ENCODE measurements around the gene NFE2. TPM values are rescaled to one million over a fixed set of nuclear protein-coding genes. Genes with fewer than 3 reads are reported as not detected.

NFE2 gene
- polyA plus RNA-seq (0.09 to 0.42 TPM (median 0.25 TPM) in 3 replicates), polyA minus RNA-seq (0.10 TPM in 1 of 3 replicates, not detected in the others)
- not detected for polyA plus RNA-seq (2011; ENCODE audit: low read depth)
- 0.16 and 0.19 TPM in 2 replicates for polyA plus RNA-seq (2011; cell fraction: cytosol; rRNA removed)
- polyA plus RNA-seq (2011; cell fraction: nucleus; rRNA removed), result 0.20 and 0.22 TPM in 2 replicates
- 0.06 and 0.17 TPM in 2 replicates for polyA plus RNA-seq (2012; ENCODE audit: low replicate concordance)
- not detected for polyA minus RNA-seq (2011; cell fraction: cytosol; rRNA and poly(A)+ RNA removed)
- not detected in 2 replicates for polyA minus RNA-seq (2011; cell fraction: nucleus; rRNA and poly(A)+ RNA removed)

GRCh38 chr12:54300732-54301427 is at the start of gene NFE2:
Gene NFE2, minus strand, starts transcription at chr12:54301015. Its CDS starts 5,767 bp downstream, at chr12:54295248.
- Histone ChIP-seq H3K9me3 (ENCODE audit: control insufficient read depth, low read depth, low read length) (no peaks in the 10 kb centered on the region), H3K4me3 (ENCODE audit: control insufficient read depth in 2 of 3, extremely low read depth in 1 of 3, insufficient read depth in 2 of 3, low read depth in 1 of 3, low read length in 3 of 3) (peak within 1 kb of the TSS in 1 of 3 experiments; percentile 4), H3K79me2 (ENCODE audit: control insufficient read depth, insufficient read depth, low read length) (no peaks in the 10 kb centered on the region), H4K20me1 (ENCODE audit: control insufficient read depth, extremely low read depth, insufficient read depth, low read length) (no peaks in the 10 kb centered on the region), H3K27ac (ENCODE audit: control insufficient read depth, insufficient read depth, low read length) (no peak within 1 kb of the TSS), H3K27me3 (ENCODE audit: control insufficient read depth, extremely low read depth, insufficient read depth, low read length) (no peaks in the 10 kb centered on the region), H3K4me2 (ENCODE audit: control insufficient read depth, extremely low read depth, insufficient read depth, low read depth, low read length) (peak within 1 kb of the TSS; percentile 70), H3K9me1 (ENCODE audit: control insufficient read depth, extremely low read depth, insufficient read depth, low read length) (no peaks in the 10 kb centered on the region), H3K4me1 (ENCODE audit: control insufficient read depth, extremely low read depth, insufficient read depth, low read length) (peaks cover 35% of the 10 kb centered on the region), H3K36me3 (ENCODE audit: control insufficient read depth in 2 of 2, extremely low read depth in 1 of 2, insufficient read depth in 2 of 2, low read length in 2 of 2) (no peaks in the 10 kb centered on the region), H2AFZ (ENCODE audit: control insufficient read depth, low read length) (no peak within 1 kb of the TSS), H3K9ac (ENCODE audit: control insufficient read depth, extremely low read depth, insufficient read depth, low read length) (no peak within 1 kb of the TSS)
- no peak for TF ChIP-seq CTCF (optimal IDR thresholded peaks at IDR 0.05 in 1 of 3, IDR thresholded peaks at IDR 0.05 in 1 of 3, conservative IDR thresholded peaks at IDR 0.05 in 1 of 3; ENCODE audit: extremely low read depth in 1 of 3, insufficient read depth in 2 of 3, low read length in 3 of 3)
- no peak for TF ChIP-seq EZH2 (IDR thresholded peaks at IDR 0.05; ENCODE audit: low read length)
- FAIRE-seq, result no peak
- dilution Hi-C loops (cut with MboI; ENCODE audit: extremely low pct_ligation_motif_present, low sequenced_read_pairs), result no loop called here
- no peak for DNase-seq (ENCODE audit: low read depth, low spot score)

- dilution Hi-C loops (cut with MboI; ENCODE audit: extremely low pct_ligation_motif_present, low sequenced_read_pairs), result no loop called here
- H2AFZ ChIP-seq (ENCODE audit: control insufficient read depth, low read length), result no peak overlapping the region
These were observed 48.9 kb upstream of the NFE2 start for GRCh38 chr12:54349679-54350078.

More at GRCh38 chr12:54349679-54350078, 48.9 kb upstream of the NFE2 start:
- H3K36me3 ChIP-seq (ENCODE audit: control insufficient read depth in 2 of 2, extremely low read depth in 1 of 2, insufficient read depth in 2 of 2, low read length in 2 of 2), result peaks cover 20 to 38% of the 10 kb centered on the region in 2 experiments
- H3K4me1 ChIP-seq (ENCODE audit: control insufficient read depth, extremely low read depth, insufficient read depth, low read length), result no peaks in the 10 kb centered on the region
- no peaks in the 10 kb centered on the region for H3K27me3 ChIP-seq (ENCODE audit: control insufficient read depth, extremely low read depth, insufficient read depth, low read length)
- no peak overlapping the region for H3K4me3 ChIP-seq (ENCODE audit: control insufficient read depth in 2 of 3, extremely low read depth in 1 of 3, insufficient read depth in 2 of 3, low read depth in 1 of 3, low read length in 3 of 3)
- FAIRE-seq (no peak), DNase-seq (ENCODE audit: low read depth, low spot score) (no peak)
- TF ChIP-seq CTCF (optimal IDR thresholded peaks at IDR 0.05 in 1 of 3, IDR thresholded peaks at IDR 0.05 in 1 of 3, conservative IDR thresholded peaks at IDR 0.05 in 1 of 3; ENCODE audit: extremely low read depth in 1 of 3, insufficient read depth in 2 of 3, low read length in 3 of 3) (no peak), EZH2 (IDR thresholded peaks at IDR 0.05; ENCODE audit: low read length) (no peak)
- H3K4me2 ChIP-seq (ENCODE audit: control insufficient read depth, extremely low read depth, insufficient read depth, low read depth, low read length), result no peak overlapping the region
- no peaks in the 10 kb centered on the region for H4K20me1 ChIP-seq (ENCODE audit: control insufficient read depth, extremely low read depth, insufficient read depth, low read length)
- no peak overlapping the region for H3K27ac ChIP-seq (ENCODE audit: control insufficient read depth, insufficient read depth, low read length)
- H3K79me2 ChIP-seq (ENCODE audit: control insufficient read depth, insufficient read depth, low read length), result no peaks in the 10 kb centered on the region
- H3K9me3 ChIP-seq (ENCODE audit: control insufficient read depth, low read depth, low read length), result no peaks in the 10 kb centered on the region
- H3K9me1 ChIP-seq (ENCODE audit: control insufficient read depth, extremely low read depth, insufficient read depth, low read length), result no peaks in the 10 kb centered on the region
- no peak overlapping the region for H3K9ac ChIP-seq (ENCODE audit: control insufficient read depth, extremely low read depth, insufficient read depth, low read length)

Data from keratinocyte (primary cell).